HG02884 (cell line): ENCODE results near the gene ESR1.
A peak's percentile ranks its signal among the peaks of the same experiment; 100 is the strongest.
"Not testable (repeated sequence)": the region's sequence is repeated elsewhere in the genome, so short reads cannot be mapped to it uniquely, and the experiment has no call there.

Source experiments
- ATAC-seq: cut with Tn5 transposase; IDR thresholded peaks from one replicate; pipeline ENCODE4 v1.9.1; 2021; ENCODE audit warnings: mild to moderate bottlenecking, moderate library complexity; ENCODE audit not compliant: unreplicated experiment

The ESR1 gene

DNA sequence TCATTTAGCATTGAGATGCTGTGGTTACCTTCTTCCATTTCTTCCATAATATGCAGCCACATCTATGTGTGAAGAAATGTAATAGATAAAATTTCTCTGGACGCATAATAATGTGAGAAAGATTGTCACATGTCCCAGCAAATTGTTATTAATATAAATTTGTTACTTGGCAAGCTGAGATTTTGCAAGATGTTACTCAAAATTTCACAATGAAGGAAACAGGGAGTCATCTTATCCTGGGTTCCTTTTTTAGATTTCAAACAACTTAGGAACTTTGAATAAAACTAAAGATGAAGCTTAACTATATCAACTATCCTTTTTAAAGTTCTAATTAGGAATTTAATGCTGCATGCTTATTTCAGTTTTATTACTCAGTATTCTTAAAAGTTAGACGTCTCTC lies 3.6 kb downstream of the ESR1 start:
- no peak for ATAC-seq

DNA sequence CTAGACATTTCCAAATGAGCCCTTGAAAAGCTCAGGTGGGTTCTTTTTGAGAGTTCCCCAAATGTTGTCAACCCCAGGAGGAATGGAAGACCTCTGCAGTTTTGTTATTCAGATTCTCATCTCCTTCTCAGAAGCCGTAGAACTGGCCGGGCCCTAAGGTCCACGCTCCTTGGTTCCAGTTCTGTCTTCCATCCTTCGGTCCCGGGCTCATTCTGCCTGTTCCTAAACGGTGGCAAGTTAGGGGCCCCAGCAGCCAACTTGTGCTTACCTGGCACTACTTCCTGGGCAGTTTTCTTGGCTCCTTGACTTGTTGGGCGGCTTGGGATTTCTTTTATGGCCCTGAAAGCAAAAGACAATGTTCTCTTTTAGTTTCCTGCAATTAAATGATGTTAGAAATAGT lies 6.4 kb downstream of the ESR1 start:
- ATAC-seq = no peak

DNA sequence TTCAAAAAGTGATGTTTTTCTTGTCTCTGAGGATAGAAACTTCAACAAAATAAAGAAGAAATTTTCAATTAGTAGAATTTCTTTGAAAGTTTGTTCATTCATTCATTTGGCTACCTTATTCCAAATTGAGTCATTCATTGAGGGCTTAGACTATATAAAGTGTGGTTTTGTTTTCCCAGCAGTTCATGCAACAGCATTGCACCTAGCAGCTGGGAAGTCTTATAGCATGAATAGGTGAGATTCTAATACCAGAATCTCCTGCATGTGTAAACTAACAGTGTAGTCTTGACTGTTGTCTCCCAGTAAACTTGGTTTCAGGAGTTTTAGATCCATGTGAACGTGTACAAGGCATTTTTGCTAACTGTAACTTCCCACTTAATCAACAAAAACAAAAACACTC lies 7.1 kb downstream of the ESR1 start:
- no peak for ATAC-seq

DNA sequence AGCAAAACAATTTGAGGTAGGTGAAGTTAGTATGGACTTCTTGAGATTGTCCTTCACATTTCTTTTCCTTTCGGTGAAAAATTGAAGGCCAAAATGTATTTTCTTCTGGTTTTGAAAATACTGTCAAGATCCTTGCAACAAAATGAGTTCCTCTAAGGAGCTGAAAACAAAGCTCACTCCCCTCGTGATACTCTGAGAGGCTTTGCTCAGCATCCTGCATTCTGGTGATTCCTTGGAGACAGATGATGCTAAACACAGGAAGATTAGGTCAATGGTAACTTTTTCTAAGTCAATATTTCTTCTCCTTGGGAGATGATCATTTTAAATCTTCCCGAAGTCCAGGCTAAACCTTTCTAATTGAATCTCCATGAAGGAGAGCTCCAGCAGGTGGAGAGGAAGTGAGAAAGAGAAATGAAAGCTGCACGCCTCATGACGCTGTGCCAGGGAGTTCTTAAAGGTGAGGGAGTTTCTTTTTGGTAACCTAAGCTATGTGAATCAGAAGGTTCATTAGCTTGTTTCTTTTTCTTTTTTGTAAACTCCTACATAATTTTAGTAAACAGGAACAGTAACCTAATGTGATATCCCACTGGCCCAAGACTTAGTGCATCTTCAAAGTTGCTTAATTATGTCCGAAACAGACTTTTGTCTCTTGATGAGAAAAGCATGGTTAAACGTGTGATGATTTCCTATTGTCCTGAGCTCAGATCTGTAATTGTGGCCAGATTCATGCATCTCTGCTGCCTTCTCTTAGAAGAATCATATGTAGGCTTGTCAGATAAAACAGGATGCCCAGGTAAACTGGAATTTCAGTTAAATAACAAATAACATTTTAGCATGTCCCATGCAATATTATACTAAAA lies 15.0 kb downstream of the ESR1 start:
- ATAC-seq = peak; percentile 98

DNA sequence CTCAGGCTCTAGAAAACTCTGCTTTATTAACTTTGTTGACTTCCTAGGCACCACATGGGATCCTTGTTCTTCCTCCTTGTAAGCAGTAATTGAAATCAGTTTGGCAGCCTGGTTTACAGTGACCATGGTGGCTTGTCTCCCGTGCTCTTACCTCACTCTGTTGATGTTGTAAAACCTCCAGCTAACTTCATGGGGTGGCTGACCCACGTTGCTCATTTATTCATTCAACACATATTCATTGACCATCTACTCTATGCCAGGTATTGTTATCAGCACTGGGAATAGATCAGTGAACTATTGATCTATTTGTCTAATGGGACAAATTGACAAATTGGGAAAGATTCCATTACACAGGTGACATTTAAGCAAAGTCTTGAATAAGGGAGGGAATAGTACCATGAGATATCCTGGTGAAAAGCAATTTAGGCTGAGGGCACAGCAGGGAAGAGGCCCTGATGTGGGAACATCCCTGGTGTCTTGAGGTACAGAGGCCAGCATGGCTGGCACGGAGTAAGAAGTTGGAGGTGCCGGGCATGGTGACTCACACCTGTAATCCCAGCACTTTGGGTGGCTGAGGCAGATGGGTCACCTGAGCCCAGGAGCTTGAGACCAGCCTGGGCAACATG lies 19.1 kb downstream of the ESR1 start:
- ATAC-seq = no peak

DNA sequence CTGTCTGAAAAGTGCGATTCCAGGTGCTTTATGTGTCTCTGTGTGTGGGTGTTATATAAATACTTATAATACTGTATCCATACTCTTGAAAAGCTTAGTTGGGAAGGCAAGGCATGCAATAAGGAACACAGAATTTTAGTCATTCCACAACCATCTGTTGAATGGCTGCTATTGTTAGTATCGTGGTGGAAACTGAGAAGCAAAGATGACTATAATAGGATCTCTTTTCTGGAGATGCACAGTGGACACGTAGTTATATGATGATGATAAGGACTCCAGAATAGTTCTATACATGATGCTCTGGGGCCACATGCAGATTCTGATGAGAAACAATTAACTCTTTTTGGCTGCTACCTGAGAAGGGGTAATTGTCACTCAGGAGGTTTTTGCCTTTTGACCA lies 25.2 kb downstream of the ESR1 start:
- ATAC-seq = peak; percentile 57

DNA sequence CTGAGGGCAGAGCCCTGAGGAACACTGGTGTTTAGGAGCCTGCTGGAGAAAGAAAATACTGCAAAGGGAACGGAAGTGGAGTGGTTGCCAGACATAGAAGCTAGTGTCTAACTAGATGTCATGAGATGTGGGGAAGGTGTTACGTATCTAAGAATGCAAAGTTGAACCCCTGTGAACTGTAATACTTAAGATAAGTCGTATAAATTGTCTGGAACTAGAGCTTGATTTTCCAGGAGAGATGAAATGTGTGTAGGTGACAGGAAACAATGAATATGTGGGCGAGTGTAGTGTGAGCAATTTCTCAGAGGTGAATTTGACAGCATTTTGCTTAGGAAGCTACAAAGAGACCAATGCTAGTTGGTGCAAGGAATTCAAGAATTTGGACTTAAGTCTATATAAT lies 27.9 kb downstream of the ESR1 start:
- ATAC-seq = no peak

DNA sequence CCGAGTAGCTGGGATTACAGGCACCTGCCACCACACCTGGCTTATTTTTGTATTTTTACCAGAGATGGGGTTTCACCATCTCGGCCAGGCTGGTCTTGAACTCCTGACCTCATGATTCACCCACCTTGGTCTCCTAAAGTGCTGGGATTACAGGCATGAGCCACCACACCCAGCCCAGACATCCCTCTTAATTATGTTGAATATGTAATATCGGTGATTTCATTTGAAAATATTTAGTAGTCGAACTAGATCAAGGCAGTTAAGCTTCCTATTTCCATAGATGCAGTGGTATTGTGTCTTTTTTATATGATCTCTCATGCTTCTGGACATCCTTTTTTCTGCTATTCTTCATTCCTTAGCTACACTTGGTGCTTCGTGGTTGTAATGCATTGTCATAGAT lies 29.7 kb downstream of the ESR1 start:
- no peak for ATAC-seq

DNA sequence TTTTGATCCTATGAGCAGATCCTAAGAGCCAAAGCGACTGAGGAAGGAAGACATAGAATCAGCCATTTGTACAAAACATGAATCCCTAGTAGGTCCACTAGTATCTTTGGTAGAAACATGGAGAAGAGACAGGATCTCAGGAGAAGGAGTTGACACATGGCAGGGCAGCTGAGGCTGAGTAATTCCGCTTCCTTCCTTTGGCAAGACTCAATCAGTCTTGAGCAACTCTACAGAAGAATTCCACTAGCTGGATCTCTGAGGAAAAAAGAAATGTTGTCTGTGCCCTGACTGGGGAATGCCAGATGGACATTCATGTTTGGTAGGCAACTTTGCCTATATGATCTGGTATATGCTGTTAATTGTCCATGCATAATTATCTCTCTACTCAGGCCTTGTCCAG lies 35.3 kb downstream of the ESR1 start:
- no peak for ATAC-seq

DNA sequence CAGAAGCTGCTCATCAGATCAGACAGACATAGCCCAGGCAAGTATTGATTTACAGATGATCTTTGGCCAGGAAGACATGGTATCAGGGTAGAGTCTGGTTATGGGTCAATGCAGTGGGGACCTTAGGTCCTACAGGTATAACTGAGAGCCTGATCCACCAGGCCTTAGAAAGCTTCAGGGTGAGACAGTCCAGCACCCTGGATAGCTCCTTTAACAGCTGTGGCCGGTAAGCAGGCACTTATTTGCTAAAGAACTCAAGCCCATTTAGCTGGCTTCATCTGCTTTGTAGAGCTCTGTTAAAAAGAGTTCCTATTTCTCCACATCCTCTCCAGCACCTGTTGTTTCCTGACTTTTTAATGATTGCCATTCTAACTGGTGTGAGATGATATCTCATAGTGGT lies 39.6 kb downstream of the ESR1 start:
- no peak for ATAC-seq

DNA sequence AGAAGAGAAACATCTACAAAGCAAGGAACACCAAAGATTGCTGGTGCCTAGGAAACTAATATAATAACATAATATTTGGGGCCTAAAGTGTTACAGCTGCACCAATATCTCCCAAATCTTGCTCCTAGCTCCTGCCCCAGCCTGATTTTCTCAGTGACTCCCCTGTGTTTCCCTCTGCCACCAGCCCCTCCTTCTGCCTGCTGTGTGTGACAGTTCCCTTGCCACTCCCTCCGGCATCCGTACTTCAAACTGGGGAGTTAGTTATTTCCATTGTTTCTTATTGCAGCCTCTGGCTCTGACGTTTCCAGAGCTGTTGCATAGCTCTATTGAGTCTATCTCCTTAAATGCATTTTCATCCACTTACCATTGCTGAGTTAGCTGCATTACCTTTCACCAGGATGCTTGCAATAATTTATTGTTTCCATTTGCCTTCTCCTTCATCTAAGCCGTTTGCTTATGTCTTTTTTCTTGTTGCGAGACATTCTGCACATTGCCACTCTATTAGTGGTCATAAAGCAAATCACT lies 43.1 kb downstream of the ESR1 start:
- ATAC-seq = no peak

DNA sequence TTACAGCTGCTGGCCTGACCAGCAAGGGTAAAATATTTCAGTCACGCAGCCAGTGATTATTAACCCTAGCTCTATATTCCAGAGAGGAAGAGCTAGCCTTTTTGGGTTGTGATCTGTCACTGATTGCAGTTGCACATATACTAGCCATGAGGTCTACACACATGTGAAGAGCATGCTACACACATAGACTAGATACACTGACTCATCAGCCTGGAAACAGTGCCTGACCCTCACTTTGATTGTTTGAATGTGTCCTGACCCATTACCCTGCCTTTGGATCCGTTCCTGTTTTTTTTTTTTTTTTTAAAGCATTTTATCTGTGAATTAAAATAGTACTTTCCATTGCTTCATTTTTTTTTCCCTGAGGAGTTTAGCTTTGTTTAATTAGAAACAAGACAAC lies 50.8 kb downstream of the ESR1 start:
- ATAC-seq = no peak

DNA sequence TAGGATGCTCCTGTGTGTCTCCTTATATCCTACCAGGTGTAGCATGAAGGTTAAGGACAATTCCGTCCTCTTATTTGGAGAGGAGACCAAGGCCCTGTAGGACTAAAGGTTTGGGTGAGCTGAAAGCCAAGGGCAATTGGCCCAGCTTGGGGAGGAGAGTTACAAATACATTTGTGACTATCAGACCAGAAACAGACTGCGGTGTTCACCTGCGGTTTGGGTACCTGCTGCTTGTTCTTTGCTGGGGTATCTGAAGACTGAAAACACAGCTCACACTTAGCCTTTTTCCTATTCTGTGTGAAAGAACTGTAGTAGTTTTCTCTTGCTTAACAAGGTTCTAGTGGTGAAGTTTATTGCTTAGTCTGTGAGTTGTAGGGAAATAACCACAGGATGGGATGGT lies 55.0 kb downstream of the ESR1 start:
- no peak for ATAC-seq

DNA sequence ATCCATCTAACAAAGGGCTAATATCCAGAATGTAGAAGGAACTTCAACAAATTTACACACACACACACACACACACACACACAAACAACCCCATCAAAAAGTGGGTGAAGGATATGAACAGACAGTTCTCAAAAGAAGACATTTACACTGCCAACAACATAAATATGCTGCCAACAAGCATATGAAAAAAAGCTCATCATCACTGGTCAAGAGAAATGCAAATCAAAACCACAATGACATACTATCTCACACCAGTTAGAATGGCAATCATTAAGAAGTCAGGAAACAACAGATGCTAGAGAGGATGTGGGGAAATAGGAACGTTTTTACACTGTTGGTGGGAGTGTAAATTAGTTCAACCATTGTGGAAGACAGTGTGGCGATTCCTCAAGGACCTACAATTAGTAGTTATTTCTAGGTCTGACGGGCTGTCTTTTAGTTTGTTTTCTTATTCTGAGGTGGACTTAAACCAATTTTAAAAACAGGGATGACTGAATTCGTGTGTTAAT lies 59.9 kb downstream of the ESR1 start:
- ATAC-seq = not testable (repeated sequence)

DNA sequence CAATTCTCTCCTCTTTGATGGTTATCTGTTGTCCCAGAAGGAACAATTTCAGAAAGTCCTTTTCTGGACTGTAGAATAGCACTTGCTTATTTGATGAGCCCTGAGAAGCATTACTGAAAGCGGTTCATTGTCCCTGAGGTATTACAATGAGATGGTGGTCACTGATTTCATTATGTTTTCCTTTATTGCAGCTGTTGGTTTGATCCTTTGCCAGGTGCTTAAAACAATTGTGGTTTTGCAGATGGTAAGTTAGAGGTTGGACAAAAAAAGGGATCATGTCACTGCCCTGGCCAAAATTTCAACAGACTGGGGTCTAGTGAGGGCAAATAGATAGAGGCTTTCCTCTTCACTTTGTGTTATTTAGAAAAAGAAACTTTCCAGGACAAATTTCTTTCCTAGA lies 61.9 kb downstream of the ESR1 start:
- no peak for ATAC-seq

DNA sequence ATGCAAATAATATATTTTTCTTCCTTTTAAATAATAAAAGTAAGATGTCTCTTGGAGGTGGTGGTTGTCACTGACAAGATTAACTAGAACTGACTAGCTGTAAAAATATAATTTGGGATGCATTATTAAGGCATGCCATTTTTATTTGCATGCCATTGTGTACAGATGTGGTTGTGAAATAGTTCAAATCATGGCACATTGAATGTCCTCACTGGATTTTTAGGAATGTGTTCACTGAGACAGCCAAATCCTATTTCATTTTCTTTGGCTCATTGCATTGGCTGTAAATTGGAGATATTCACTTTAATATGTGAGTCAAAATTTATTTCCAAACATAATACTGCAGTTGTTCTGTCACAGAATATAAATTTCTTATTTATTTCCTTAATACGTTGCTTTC lies 62.3 kb downstream of the ESR1 start:
- no peak for ATAC-seq

DNA sequence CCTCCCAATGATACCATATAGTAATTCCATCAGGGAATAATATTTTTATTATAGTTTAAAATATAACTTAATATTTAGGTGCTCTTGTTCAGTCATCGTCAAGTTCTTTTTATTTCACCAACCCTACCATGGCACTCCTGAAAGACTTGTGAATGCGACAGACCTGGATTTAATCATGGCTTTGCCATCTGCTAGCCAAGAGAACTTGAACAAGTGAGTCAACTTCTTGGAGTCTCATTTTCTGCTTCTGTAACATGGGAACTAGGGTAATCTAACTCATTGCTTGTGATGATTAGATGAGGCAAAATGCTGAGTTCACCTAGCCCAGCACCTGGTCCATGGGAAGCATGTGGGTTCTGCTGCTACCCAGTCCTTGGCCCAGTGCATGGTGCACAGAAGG lies 62.9 kb downstream of the ESR1 start:
- ATAC-seq = no peak

DNA sequence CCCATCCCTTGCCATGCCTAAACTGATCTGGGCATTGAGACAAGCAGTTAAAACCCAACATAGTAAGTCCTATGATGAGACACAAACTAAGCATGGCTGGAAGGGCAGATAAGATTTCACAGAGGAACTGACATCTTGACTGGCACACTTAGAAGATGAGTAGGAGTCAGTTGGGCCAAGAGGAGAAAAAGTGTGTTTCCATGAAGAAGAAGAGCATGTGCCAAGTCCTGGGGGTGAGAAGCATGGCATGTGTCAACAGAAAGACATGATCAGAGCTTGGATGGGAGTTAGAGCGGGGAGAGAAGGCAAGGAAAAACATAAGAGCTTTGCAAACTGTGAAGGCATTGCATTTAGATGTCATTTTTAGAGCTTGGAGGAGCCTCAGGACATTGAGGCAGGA lies 68.0 kb downstream of the ESR1 start:
- ATAC-seq = no peak

DNA sequence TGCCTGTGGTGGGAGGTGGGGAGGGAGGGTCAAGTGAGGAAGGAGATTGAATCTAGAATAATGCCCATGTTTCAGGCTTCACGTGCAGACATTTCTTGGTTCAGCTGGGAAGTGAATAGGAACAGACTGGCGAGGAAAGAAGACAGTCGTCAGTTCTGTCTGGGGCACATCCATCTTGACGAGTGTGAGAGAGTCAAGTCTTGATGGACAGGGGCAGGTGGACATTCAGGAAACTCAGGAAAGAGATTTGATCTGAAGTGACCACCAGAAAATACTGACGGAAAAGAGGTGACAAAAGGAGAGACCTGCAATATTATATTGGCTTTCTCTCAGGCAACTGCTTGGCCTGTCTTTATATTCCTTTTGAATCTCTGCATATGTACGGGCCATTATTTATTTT lies 68.6 kb downstream of the ESR1 start:
- no peak for ATAC-seq

DNA sequence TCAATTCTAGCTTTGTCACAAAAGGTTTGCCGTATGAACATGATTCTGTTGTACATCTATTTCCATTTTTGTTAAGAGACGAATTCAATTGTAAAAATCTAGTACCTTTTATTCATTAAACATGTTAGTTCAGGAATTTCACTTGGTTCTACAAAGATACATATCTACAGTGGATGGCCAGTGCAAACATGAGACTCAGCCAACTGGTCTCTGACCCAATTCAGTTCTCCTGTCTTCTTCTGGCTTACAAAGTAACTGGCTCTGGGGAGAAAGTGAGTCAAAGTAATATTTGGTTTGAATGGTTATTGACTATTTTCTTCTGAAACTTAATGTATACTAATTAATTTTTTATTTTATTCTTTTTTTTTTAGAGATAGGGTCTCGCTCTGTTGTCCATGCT lies 70.0 kb downstream of the ESR1 start:
- ATAC-seq = no peak

DNA sequence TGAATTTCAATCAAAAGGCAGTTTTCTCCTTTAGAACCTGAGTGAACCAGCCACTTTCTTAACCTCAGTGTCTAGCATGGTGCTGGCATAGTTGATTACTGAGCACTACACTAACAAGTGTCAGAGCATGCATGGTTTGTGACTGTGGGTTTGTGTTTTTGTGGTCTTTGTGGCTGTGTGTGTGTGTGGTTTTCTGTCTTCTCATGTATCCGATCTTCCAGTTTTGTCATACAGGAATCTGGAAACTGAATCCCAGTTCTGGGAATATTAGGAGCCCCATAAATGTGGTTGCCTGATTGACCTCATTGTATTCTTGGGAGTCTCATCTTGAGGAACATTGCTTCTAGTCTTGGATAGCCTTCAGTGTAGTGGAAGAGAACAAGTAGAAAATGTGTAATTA lies 73.7 kb downstream of the ESR1 start:
- ATAC-seq = no peak

DNA sequence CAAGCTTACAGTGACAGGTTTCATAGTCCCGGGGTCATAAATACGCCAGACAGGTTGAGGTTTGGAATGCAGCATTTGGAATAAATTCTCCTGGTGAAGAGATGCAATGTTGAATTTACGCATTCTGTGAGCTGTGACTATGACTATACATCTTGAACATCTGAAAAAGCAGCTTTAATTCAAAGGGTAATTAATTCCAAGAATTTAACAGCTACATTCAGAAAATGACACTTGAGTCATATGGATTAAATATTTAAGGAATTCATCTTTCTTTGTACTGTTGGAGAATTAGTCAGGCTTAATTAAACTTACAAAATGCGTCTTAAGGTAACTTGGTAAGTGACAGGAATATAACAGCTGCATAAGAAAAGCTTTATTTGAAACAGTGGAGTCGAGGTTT lies 74.7 kb downstream of the ESR1 start:
- no peak for ATAC-seq
